ENCODE data around the gene TRPM5. TPM values are rescaled to one million over a fixed set of nuclear protein-coding genes. Genes with fewer than 3 reads are reported as not detected.

TRPM5 gene
- total RNA-seq, 2 donors from 2014 or later = 0.68 TPM; not detected in 1

- intact Hi-C loops (cut with DNase I) = loop anchor here (10.0 kb wide), 1 partner anchor 126 kb away; no protein-coding TSS in a partner anchor
- no peak for DNase-seq (ENCODE audit: low spot score)
- WGBS = 81% methylated on average over 21 of the region's 21 CpGs
- TF ChIP-seq POLR2A (IDR thresholded peaks at IDR 0.05) = no peak
- no peak for TF ChIP-seq POLR2AphosphoS5 (IDR thresholded peaks at IDR 0.05)
- TF ChIP-seq CTCF (IDR thresholded peaks at IDR 0.05) = no peak
- Histone ChIP-seq H3K9me3 (no peaks in the 10 kb centered on the region), H3K27ac (no peak overlapping the region), H3K4me3 (no peak overlapping the region), H3K36me3 (no peaks in the 10 kb centered on the region), H3K27me3 (replicated peaks; ENCODE audit: insufficient read depth) (no peaks in the 10 kb centered on the region), H3K4me1 (replicated peaks) (no peaks in the 10 kb centered on the region)
These were observed 24.3 kb upstream of the TRPM5 start for GRCh38 chr11:2468363-2469235.

- no peaks in the 10 kb centered on the region for H3K9me3 ChIP-seq
- H3K36me3 ChIP-seq = no peaks in the 10 kb centered on the region
- H3K4me1 ChIP-seq (replicated peaks) = peaks cover 3% of the 10 kb centered on the region
- intact Hi-C loops (cut with DNase I) = loop anchor here (10.0 kb wide), 1 partner anchor 127 kb away; no protein-coding TSS in a partner anchor
- DNase-seq (ENCODE audit: low spot score) = no peak
- whole genome bisulfite sequencing = 82% methylated on average over 7 of the region's 7 CpGs
- H3K27ac ChIP-seq = no peak overlapping the region
- H3K27me3 ChIP-seq (replicated peaks; ENCODE audit: insufficient read depth) = no peaks in the 10 kb centered on the region
- TF ChIP-seq CTCF (IDR thresholded peaks at IDR 0.05) (no peak), POLR2A (IDR thresholded peaks at IDR 0.05) (no peak), POLR2AphosphoS5 (IDR thresholded peaks at IDR 0.05) (no peak)
- no peak overlapping the region for H3K4me3 ChIP-seq
These were observed 23.4 kb upstream of the TRPM5 start for GRCh38 chr11:2467695-2468055.

GRCh38 chr11:2466869-2467694 is 22.8 kb upstream of the TRPM5 start:
- Histone ChIP-seq H3K4me3 (no peak overlapping the region), H3K9me3 (no peaks in the 10 kb centered on the region), H3K27ac (no peak overlapping the region), H3K27me3 (replicated peaks; ENCODE audit: insufficient read depth) (no peaks in the 10 kb centered on the region), H3K36me3 (no peaks in the 10 kb centered on the region), H3K4me1 (replicated peaks) (peaks cover 3% of the 10 kb centered on the region)
- TF ChIP-seq POLR2A (IDR thresholded peaks at IDR 0.05) (no peak), CTCF (IDR thresholded peaks at IDR 0.05) (no peak), POLR2AphosphoS5 (IDR thresholded peaks at IDR 0.05) (no peak)
- DNase-seq (ENCODE audit: low spot score) = no peak
- WGBS = 86% methylated on average over 16 of the region's 16 CpGs
- intact Hi-C loops (cut with DNase I) = loop anchor here (10.0 kb wide), 1 partner anchor 128 kb away; no protein-coding TSS in a partner anchor

GRCh38 chr11:2466069-2466801 is 21.9 kb upstream of the TRPM5 start:
- Histone ChIP-seq H3K4me3 (no peak overlapping the region), H3K4me1 (replicated peaks) (peaks cover 3% of the 10 kb centered on the region), H3K27me3 (replicated peaks; ENCODE audit: insufficient read depth) (no peaks in the 10 kb centered on the region), H3K9me3 (no peaks in the 10 kb centered on the region), H3K36me3 (no peaks in the 10 kb centered on the region), H3K27ac (no peak overlapping the region)
- 90% methylated on average over 9 of the region's 9 CpGs for WGBS
- no peak for DNase-seq (ENCODE audit: low spot score)
- intact Hi-C loops (cut with DNase I) = loop anchor here (10.0 kb wide), 1 partner anchor 129 kb away; no protein-coding TSS in a partner anchor
- no peak for TF ChIP-seq POLR2AphosphoS5 (IDR thresholded peaks at IDR 0.05)
- TF ChIP-seq CTCF (IDR thresholded peaks at IDR 0.05) = no peak
- no peak for TF ChIP-seq POLR2A (IDR thresholded peaks at IDR 0.05)

All from prostate gland (tissue), 2 donors.